ENCODE data around the gene PRKAR1B.

PRKAR1B gene

DNA sequence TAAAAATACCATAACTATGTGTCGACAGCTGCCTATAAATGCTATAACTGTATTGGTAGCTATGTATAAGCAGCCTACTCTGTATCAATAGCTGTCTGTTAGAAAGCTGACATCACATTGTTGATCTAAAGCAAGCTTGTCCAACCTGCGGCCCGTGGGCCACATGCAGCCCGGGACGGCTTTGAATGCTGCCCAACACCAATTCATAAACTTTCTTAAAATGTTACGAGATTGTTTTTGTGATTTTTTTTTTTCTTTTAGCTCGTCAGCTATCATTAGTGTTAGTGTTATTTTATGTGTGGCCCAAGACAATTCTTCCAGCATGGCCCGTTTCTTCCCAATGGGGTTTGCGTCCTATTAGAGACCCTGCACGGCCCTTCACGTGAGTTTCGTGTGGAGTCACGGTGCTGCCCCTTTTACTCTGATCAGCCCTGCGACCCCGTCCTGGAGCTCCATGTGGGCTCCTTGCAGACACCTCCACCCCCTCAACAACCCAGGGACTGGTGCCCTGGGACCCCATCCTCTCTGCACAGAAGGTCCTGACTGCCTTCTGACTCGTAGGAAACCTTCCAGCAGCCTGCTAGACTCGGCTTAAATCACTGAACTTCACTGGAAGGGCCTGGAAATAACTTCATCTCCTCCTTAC lies 4.5 kb upstream of the PRKAR1B start:
- peaks cover 0 to 7% of the 10 kb centered on the region in 2 experiments for H3K4me1 ChIP-seq (ENCODE audit: control insufficient read depth in 1 of 2, insufficient read depth in 1 of 2, low read depth in 1 of 2, low read length in 1 of 2)
- no peaks in the 10 kb centered on the region for H3K9me3 ChIP-seq
- H3K36me3 ChIP-seq: no peaks in the 10 kb centered on the region
- H3K27me3 ChIP-seq: peaks cover 4% of the 10 kb centered on the region
- no peak overlapping the region for H3K4me3 ChIP-seq (ENCODE audit: low read depth in 1 of 2, low read length in 1 of 2)
- TF ChIP-seq, protein P1, sequence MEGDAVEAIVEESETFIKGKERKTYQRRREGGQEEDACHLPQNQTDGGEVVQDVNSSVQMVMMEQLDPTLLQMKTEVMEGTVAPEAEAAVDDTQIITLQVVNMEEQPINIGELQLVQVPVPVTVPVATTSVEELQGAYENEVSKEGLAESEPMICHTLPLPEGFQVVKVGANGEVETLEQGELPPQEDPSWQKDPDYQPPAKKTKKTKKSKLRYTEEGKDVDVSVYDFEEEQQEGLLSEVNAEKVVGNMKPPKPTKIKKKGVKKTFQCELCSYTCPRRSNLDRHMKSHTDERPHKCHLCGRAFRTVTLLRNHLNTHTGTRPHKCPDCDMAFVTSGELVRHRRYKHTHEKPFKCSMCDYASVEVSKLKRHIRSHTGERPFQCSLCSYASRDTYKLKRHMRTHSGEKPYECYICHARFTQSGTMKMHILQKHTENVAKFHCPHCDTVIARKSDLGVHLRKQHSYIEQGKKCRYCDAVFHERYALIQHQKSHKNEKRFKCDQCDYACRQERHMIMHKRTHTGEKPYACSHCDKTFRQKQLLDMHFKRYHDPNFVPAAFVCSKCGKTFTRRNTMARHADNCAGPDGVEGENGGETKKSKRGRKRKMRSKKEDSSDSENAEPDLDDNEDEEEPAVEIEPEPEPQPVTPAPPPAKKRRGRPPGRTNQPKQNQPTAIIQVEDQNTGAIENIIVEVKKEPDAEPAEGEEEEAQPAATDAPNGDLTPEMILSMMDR (IDR thresholded peaks at IDR 0.05): no peak
- H3K27ac ChIP-seq: no peak overlapping the region

DNA sequence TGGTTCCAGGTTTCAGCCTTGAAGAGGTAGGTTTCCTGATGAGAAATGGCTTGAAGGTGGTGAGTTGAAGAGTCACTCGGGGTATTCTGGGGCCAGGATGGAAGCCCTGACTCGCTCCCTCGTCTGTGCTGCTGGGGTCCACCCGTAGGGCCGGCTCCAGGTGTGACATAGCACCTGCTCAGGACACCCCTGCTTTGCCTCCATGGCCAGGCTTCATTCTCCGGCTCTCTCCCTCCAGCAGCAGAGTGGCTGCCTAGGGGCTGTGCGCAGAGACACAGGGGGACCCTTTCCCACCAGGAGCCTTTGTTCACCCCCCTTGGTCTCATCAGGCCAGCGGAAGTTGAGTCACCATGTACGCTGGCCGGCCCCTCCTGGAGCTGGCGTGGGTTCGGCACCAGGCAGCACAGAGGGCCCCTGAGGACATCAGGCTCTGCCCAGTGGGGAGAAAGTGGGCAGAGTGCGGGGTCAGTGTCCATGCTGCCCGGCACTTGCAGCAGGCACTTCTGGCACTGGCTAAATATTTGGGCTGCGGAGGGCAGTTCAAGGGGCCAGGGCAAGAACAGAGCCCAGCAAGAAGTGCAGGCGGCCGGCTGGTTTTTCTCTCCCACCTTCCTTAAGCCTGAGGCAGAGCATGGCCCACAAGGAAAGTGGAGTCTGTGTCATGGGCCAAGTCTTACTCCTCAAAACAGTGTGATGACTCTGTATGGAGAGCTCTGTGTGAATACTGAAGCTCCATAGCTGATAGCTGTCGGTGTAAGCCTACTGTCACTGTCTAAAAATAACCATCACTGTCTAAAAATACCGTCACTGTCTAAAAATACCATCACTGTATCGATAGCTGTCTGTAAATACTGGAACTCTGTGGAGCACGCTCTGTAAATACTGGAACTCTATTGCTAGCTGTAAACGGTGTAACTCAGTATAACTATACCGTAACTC lies 3.7 kb upstream of the PRKAR1B start:
- Histone ChIP-seq H3K4me1 (ENCODE audit: control insufficient read depth in 1 of 2, insufficient read depth in 1 of 2, low read depth in 1 of 2, low read length in 1 of 2) (peaks cover 3 to 14% of the 10 kb centered on the region in 2 experiments), H3K27ac (no peak overlapping the region), H3K4me3 (ENCODE audit: low read depth in 1 of 2, low read length in 1 of 2) (no peak overlapping the region), H3K27me3 (peaks cover 4% of the 10 kb centered on the region), H3K36me3 (no peaks in the 10 kb centered on the region), H3K9me3 (no peaks in the 10 kb centered on the region)
- TF ChIP-seq, protein P1 (IDR thresholded peaks at IDR 0.05): no peak

- H3K9me3 ChIP-seq: no peaks in the 10 kb centered on the region
- TF ChIP-seq, protein P1 (IDR thresholded peaks at IDR 0.05): no peak
- H3K27me3 ChIP-seq: peaks cover 4% of the 10 kb centered on the region
- H3K36me3 ChIP-seq: no peaks in the 10 kb centered on the region
- H3K4me3 ChIP-seq (ENCODE audit: low read depth in 1 of 2, low read length in 1 of 2): no peak overlapping the region
- H3K27ac ChIP-seq: no peak overlapping the region
- peaks cover 3 to 14% of the 10 kb centered on the region in 2 experiments for H3K4me1 ChIP-seq (ENCODE audit: control insufficient read depth in 1 of 2, insufficient read depth in 1 of 2, low read depth in 1 of 2, low read length in 1 of 2)
Measured at GRCh38 chr7:729140-730000, 2.3 kb upstream of the PRKAR1B start.

- Histone ChIP-seq H3K4me3 (ENCODE audit: low read depth in 1 of 2, low read length in 1 of 2) (no peak overlapping the region), H3K4me1 (ENCODE audit: control insufficient read depth in 1 of 2, insufficient read depth in 1 of 2, low read depth in 1 of 2, low read length in 1 of 2) (peaks cover 3 to 14% of the 10 kb centered on the region in 2 experiments), H3K27ac (no peak overlapping the region), H3K9me3 (no peaks in the 10 kb centered on the region), H3K27me3 (peaks cover 4% of the 10 kb centered on the region), H3K36me3 (no peaks in the 10 kb centered on the region)
- TF ChIP-seq, protein P1 (IDR thresholded peaks at IDR 0.05): no peak
Measured at GRCh38 chr7:728602-729001, 1.5 kb upstream of the PRKAR1B start.

GRCh38 chr7:727806-728460 lies 852 bp upstream of the PRKAR1B start:
- Histone ChIP-seq H3K4me1 (ENCODE audit: control insufficient read depth in 1 of 2, insufficient read depth in 1 of 2, low read depth in 1 of 2, low read length in 1 of 2) (peaks cover 3 to 14% of the 10 kb centered on the region in 2 experiments), H3K9me3 (no peaks in the 10 kb centered on the region), H3K36me3 (no peaks in the 10 kb centered on the region), H3K27ac (no peak overlapping the region), H3K4me3 (ENCODE audit: low read depth in 1 of 2, low read length in 1 of 2) (no peak overlapping the region), H3K27me3 (peaks cover 4% of the 10 kb centered on the region)
- TF ChIP-seq, protein P1 (IDR thresholded peaks at IDR 0.05): no peak

Measured in neutrophil (primary cell).